ENCODE results near the gene IDUA. TPM values are rescaled to one million over a fixed set of nuclear protein-coding genes. Genes with fewer than 3 reads are reported as not detected.

The IDUA gene
- total RNA-seq, 1 donor from 2014 or later = 7.1 TPM

GRCh38 chr4:1003271-1004070 lies 16.6 kb downstream of the IDUA start:
- no peak for DNase-seq (ENCODE audit: low read depth)
- H3K27me3 ChIP-seq (ENCODE audit: control insufficient read depth, insufficient read depth, low read length) = peaks cover 82% of the 10 kb centered on the region
- H3K36me3 ChIP-seq (ENCODE audit: control insufficient read depth, insufficient read depth, low read length) = no peaks in the 10 kb centered on the region
- no peak overlapping the region for H3K4me3 ChIP-seq (ENCODE audit: low read depth, low read length)
- no peak for TF ChIP-seq CTCF (IDR thresholded peaks at IDR 0.05; ENCODE audit: insufficient read depth, low read length, poor library complexity, severe bottlenecking)

- no peak for DNase-seq (ENCODE audit: low read depth)
- H3K36me3 ChIP-seq (ENCODE audit: control insufficient read depth, insufficient read depth, low read length) = no peaks in the 10 kb centered on the region
- H3K27me3 ChIP-seq (ENCODE audit: control insufficient read depth, insufficient read depth, low read length) = peaks cover 85% of the 10 kb centered on the region
- TF ChIP-seq CTCF (IDR thresholded peaks at IDR 0.05; ENCODE audit: insufficient read depth, low read length, poor library complexity, severe bottlenecking) = no peak
- H3K4me3 ChIP-seq (ENCODE audit: low read depth, low read length) = no peak overlapping the region
Measured at GRCh38 chr4:1004071-1004418, 17.2 kb downstream of the IDUA start.

- Histone ChIP-seq H3K4me3 (ENCODE audit: low read depth, low read length) (no peak overlapping the region), H3K36me3 (ENCODE audit: control insufficient read depth, insufficient read depth, low read length) (no peaks in the 10 kb centered on the region), H3K27me3 (ENCODE audit: control insufficient read depth, insufficient read depth, low read length) (peaks cover 83% of the 10 kb centered on the region)
- TF ChIP-seq CTCF (IDR thresholded peaks at IDR 0.05; ENCODE audit: insufficient read depth, low read length, poor library complexity, severe bottlenecking) = no peak
- no peak for DNase-seq (ENCODE audit: low read depth)
Measured at GRCh38 chr4:1004557-1005485, 18.0 kb downstream of the IDUA start.

GRCh38 chr4:1006856-1007255 lies 20.0 kb downstream of the IDUA start:
- Histone ChIP-seq H3K27me3 (ENCODE audit: control insufficient read depth, insufficient read depth, low read length) (peaks cover 64% of the 10 kb centered on the region), H3K4me3 (ENCODE audit: low read depth, low read length) (no peak overlapping the region), H3K36me3 (ENCODE audit: control insufficient read depth, insufficient read depth, low read length) (no peaks in the 10 kb centered on the region)
- TF ChIP-seq CTCF (IDR thresholded peaks at IDR 0.05; ENCODE audit: insufficient read depth, low read length, poor library complexity, severe bottlenecking) = no peak
- DNase-seq (ENCODE audit: low read depth) = no peak

GRCh38 chr4:1008840-1009541 lies 22.1 kb downstream of the IDUA start:
- TF ChIP-seq CTCF (IDR thresholded peaks at IDR 0.05; ENCODE audit: insufficient read depth, low read length, poor library complexity, severe bottlenecking) = no peak
- Histone ChIP-seq H3K4me3 (ENCODE audit: low read depth, low read length) (peak overlapping the region; percentile 53), H3K36me3 (ENCODE audit: control insufficient read depth, insufficient read depth, low read length) (no peaks in the 10 kb centered on the region), H3K27me3 (ENCODE audit: control insufficient read depth, insufficient read depth, low read length) (peaks cover 44% of the 10 kb centered on the region)
- DNase-seq (ENCODE audit: low read depth) = no peak

Data from kidney epithelial cell (primary cell).